ENCODE data around the gene FABP6.

FABP6 gene

GRCh38 chr5:160197341-160198144 lies 31.8 kb upstream of the FABP6 start:
- no peaks in the 10 kb centered on the region for H3K9me3 ChIP-seq (ENCODE audit: control insufficient read depth, insufficient read depth, low read length)
- H3K27me3 ChIP-seq (ENCODE audit: control insufficient read depth, insufficient read depth, low read length): peaks cover 2% of the 10 kb centered on the region
- H3K4me1 ChIP-seq (ENCODE audit: control insufficient read depth, insufficient read depth, low read length): peaks cover 22% of the 10 kb centered on the region
- no peak overlapping the region for H3K9ac ChIP-seq (ENCODE audit: low read depth, low read length)
- H3K36me3 ChIP-seq (ENCODE audit: control insufficient read depth, insufficient read depth, low read length): no peaks in the 10 kb centered on the region
- peak overlapping the region; percentile 30 for H3K4me3 ChIP-seq (ENCODE audit: low read depth, low read length)

DNA sequence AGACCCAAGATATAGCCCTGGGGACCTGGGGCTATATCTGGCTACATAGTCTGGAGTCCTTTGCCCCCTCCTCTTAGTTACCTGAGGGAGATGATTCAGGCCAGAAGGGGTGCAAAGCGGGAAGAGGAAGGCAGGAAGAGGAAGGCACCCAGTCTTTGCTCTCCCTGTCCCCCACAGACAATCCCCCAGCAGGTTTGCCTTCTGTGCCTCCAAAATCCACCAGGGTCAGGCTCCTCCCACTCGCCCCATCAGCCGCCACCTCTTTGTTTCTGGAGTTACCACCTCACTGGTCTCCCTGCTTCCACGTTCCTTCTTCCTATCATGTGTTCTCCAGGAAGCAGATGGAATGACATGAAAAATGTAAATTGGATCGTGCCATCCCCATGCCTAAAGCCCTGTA lies 31.2 kb upstream of the FABP6 start:
- Histone ChIP-seq H3K27me3 (ENCODE audit: control insufficient read depth, insufficient read depth, low read length) (peaks cover 2% of the 10 kb centered on the region), H3K4me3 (ENCODE audit: low read depth, low read length) (peak overlapping the region; percentile 2), H3K9me3 (ENCODE audit: control insufficient read depth, insufficient read depth, low read length) (no peaks in the 10 kb centered on the region), H3K36me3 (ENCODE audit: control insufficient read depth, insufficient read depth, low read length) (no peaks in the 10 kb centered on the region), H3K4me1 (ENCODE audit: control insufficient read depth, insufficient read depth, low read length) (peaks cover 22% of the 10 kb centered on the region), H3K9ac (ENCODE audit: low read depth, low read length) (no peak overlapping the region)

- no peaks in the 10 kb centered on the region for H3K36me3 ChIP-seq (ENCODE audit: control insufficient read depth, insufficient read depth, low read length)
- peaks cover 22% of the 10 kb centered on the region for H3K4me1 ChIP-seq (ENCODE audit: control insufficient read depth, insufficient read depth, low read length)
- H3K9me3 ChIP-seq (ENCODE audit: control insufficient read depth, insufficient read depth, low read length): no peaks in the 10 kb centered on the region
- no peak overlapping the region for H3K9ac ChIP-seq (ENCODE audit: low read depth, low read length)
- H3K4me3 ChIP-seq (ENCODE audit: low read depth, low read length): peak overlapping the region; percentile 35
- H3K27me3 ChIP-seq (ENCODE audit: control insufficient read depth, insufficient read depth, low read length): peaks cover 2% of the 10 kb centered on the region
These were observed 30.4 kb upstream of the FABP6 start for GRCh38 chr5:160198841-160199409.

- H3K9ac ChIP-seq (ENCODE audit: low read depth, low read length): no peak overlapping the region
- H3K36me3 ChIP-seq (ENCODE audit: control insufficient read depth, insufficient read depth, low read length): no peaks in the 10 kb centered on the region
- peak overlapping the region; percentile 41 for H3K4me3 ChIP-seq (ENCODE audit: low read depth, low read length)
- H3K27me3 ChIP-seq (ENCODE audit: control insufficient read depth, insufficient read depth, low read length): peaks cover 2% of the 10 kb centered on the region
- H3K9me3 ChIP-seq (ENCODE audit: control insufficient read depth, insufficient read depth, low read length): no peaks in the 10 kb centered on the region
- peaks cover 22% of the 10 kb centered on the region for H3K4me1 ChIP-seq (ENCODE audit: control insufficient read depth, insufficient read depth, low read length)
These were observed 29.8 kb upstream of the FABP6 start for GRCh38 chr5:160199410-160199911.

DNA sequence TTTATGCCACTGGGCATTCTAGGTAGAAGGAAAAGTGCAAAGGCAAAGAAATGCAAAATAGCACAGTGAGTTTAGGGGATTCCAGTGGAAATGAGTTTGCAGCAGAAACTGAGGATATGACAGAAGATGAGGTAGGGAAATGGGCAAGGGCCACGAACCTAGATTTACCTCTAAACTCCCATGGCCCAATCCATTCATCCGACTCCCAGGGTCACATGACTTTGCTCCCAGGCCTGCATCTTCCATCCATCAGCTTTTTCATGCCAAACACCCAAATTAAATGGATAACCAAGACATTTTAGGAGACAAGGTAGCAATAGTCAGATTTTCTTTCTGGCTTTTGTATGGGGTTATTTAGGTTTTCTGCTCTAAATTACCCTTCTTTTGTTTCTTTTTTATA lies 22.2 kb upstream of the FABP6 start:
- no peaks in the 10 kb centered on the region for H3K4me1 ChIP-seq (ENCODE audit: control insufficient read depth, insufficient read depth, low read length)

DNA sequence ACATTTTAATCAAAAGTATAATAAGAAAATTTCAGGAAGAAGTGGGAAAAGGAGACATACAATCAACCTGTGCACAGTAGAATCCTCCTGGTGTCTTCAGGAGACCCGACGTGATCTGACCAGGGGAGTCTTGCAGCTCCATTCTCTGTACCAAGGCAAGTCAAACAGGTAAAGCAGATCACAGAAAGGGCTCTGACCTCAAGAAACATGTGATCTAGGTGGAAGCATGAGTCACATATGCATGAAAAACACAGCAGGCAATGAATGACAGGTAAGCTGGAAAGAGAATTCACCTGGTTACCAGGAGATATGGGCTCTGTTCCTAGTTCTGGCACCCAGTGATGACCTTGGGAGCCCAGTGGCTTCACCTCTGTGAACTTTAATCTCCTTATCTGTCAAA lies 19.4 kb upstream of the FABP6 start:
- no peaks in the 10 kb centered on the region for H3K27me3 ChIP-seq (ENCODE audit: control insufficient read depth, insufficient read depth, low read length)
- H3K4me1 ChIP-seq (ENCODE audit: control insufficient read depth, insufficient read depth, low read length): no peaks in the 10 kb centered on the region
- H3K9me3 ChIP-seq (ENCODE audit: control insufficient read depth, insufficient read depth, low read length): no peaks in the 10 kb centered on the region
- no peaks in the 10 kb centered on the region for H3K36me3 ChIP-seq (ENCODE audit: control insufficient read depth, insufficient read depth, low read length)
- no peak overlapping the region for H3K9ac ChIP-seq (ENCODE audit: low read depth, low read length)
- no peak overlapping the region for H3K4me3 ChIP-seq (ENCODE audit: low read depth, low read length)

More for the DNA sequence above, 22.2 kb upstream of the FABP6 start:
- Histone ChIP-seq H3K9me3 (ENCODE audit: control insufficient read depth, insufficient read depth, low read length) (no peaks in the 10 kb centered on the region), H3K27me3 (ENCODE audit: control insufficient read depth, insufficient read depth, low read length) (no peaks in the 10 kb centered on the region), H3K9ac (ENCODE audit: low read depth, low read length) (no peak overlapping the region), H3K4me3 (ENCODE audit: low read depth, low read length) (no peak overlapping the region), H3K36me3 (ENCODE audit: control insufficient read depth, insufficient read depth, low read length) (no peaks in the 10 kb centered on the region)

- no peaks in the 10 kb centered on the region for H3K9me3 ChIP-seq (ENCODE audit: control insufficient read depth, insufficient read depth, low read length)
- H3K9ac ChIP-seq (ENCODE audit: low read depth, low read length): no peak overlapping the region
- no peaks in the 10 kb centered on the region for H3K36me3 ChIP-seq (ENCODE audit: control insufficient read depth, insufficient read depth, low read length)
- no peaks in the 10 kb centered on the region for H3K4me1 ChIP-seq (ENCODE audit: control insufficient read depth, insufficient read depth, low read length)
- no peak overlapping the region for H3K4me3 ChIP-seq (ENCODE audit: low read depth, low read length)
- H3K27me3 ChIP-seq (ENCODE audit: control insufficient read depth, insufficient read depth, low read length): no peaks in the 10 kb centered on the region
These were observed 18.7 kb upstream of the FABP6 start for GRCh38 chr5:160210606-160211005.

DNA sequence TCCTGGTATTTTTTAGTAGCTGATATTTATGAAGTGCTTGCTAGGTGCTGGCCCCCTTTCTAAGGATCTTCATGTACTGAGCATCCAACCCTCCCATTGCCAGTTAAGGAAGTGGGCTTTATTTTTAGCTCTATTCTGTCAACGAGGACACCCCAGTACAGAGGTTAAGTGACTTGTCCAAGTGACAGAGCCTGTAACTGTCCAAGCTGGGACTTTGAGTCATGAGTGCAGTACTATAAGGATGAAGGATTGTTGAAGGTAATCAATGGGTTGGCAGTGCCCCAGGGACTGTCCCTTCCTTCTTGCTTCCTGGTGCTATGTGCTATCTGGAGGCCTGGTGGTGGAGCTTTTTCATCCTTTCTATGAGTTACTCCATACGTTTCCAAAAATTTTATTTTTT lies 18.0 kb upstream of the FABP6 start:
- no peaks in the 10 kb centered on the region for H3K36me3 ChIP-seq (ENCODE audit: control insufficient read depth, insufficient read depth, low read length)
- H3K9ac ChIP-seq (ENCODE audit: low read depth, low read length): no peak overlapping the region
- H3K9me3 ChIP-seq (ENCODE audit: control insufficient read depth, insufficient read depth, low read length): no peaks in the 10 kb centered on the region
- no peaks in the 10 kb centered on the region for H3K27me3 ChIP-seq (ENCODE audit: control insufficient read depth, insufficient read depth, low read length)
- no peak overlapping the region for H3K4me3 ChIP-seq (ENCODE audit: low read depth, low read length)
- no peaks in the 10 kb centered on the region for H3K4me1 ChIP-seq (ENCODE audit: control insufficient read depth, insufficient read depth, low read length)

- H3K4me3 ChIP-seq (ENCODE audit: low read depth, low read length): no peak overlapping the region
- H3K36me3 ChIP-seq (ENCODE audit: control insufficient read depth, insufficient read depth, low read length): no peaks in the 10 kb centered on the region
- no peak overlapping the region for H3K9ac ChIP-seq (ENCODE audit: low read depth, low read length)
- no peaks in the 10 kb centered on the region for H3K4me1 ChIP-seq (ENCODE audit: control insufficient read depth, insufficient read depth, low read length)
- H3K27me3 ChIP-seq (ENCODE audit: control insufficient read depth, insufficient read depth, low read length): no peaks in the 10 kb centered on the region
- no peaks in the 10 kb centered on the region for H3K9me3 ChIP-seq (ENCODE audit: control insufficient read depth, insufficient read depth, low read length)
These were observed 15.8 kb upstream of the FABP6 start for GRCh38 chr5:160213537-160213936.

DNA sequence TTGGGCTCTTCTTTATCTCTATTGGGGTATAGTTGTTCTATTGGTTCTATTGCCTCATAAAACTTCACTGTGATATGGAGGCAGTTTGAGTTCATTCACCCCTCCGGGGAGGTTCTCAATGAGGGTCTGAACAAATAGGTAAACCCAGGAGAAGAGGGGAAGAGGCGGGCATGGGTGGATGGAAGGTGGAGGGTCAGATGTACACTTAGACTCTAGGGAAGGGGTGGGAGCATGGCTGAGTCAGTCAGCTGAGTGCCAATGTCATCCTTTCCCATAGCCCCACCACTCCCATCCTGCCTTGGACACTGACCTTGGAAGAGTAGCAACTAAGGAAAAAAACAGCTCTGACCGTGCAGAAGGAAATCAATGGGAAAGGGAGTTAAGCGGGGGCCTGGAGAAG lies 9.9 kb upstream of the FABP6 start:
- H3K9ac ChIP-seq (ENCODE audit: low read depth, low read length): no peak overlapping the region
- no peak overlapping the region for H3K4me3 ChIP-seq (ENCODE audit: low read depth, low read length)

GRCh38 chr5:160221082-160221481 lies 8.2 kb upstream of the FABP6 start:
- no peak overlapping the region for H3K4me3 ChIP-seq (ENCODE audit: low read depth, low read length)
- no peaks in the 10 kb centered on the region for H3K9me3 ChIP-seq (ENCODE audit: control insufficient read depth, insufficient read depth, low read length)
- no peaks in the 10 kb centered on the region for H3K4me1 ChIP-seq (ENCODE audit: control insufficient read depth, insufficient read depth, low read length)
- no peaks in the 10 kb centered on the region for H3K27me3 ChIP-seq (ENCODE audit: control insufficient read depth, insufficient read depth, low read length)
- H3K9ac ChIP-seq (ENCODE audit: low read depth, low read length): no peak overlapping the region
- H3K36me3 ChIP-seq (ENCODE audit: control insufficient read depth, insufficient read depth, low read length): no peaks in the 10 kb centered on the region

More for the DNA sequence above, 9.9 kb upstream of the FABP6 start:
- Histone ChIP-seq H3K4me1 (ENCODE audit: control insufficient read depth, insufficient read depth, low read length) (no peaks in the 10 kb centered on the region), H3K36me3 (ENCODE audit: control insufficient read depth, insufficient read depth, low read length) (no peaks in the 10 kb centered on the region), H3K27me3 (ENCODE audit: control insufficient read depth, insufficient read depth, low read length) (no peaks in the 10 kb centered on the region), H3K9me3 (ENCODE audit: control insufficient read depth, insufficient read depth, low read length) (no peaks in the 10 kb centered on the region)

DNA sequence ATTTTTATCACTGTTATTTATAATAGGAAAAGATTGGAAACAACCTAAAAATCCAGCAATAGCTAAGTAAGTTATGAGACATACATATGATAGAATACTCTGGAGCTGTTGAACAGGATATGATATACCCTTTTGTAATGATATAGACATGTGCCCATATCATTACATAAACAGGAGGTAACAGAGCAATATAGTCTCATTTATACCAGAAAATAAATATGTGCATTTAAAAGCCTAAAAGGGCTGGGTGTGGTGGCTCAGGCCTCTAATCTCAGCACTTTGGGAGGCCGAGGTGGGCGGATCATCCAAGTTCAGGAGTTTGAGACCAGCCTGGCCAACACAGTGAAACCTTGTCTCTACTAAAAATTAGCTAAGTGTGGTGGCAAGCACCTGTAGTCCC lies 2.3 kb upstream of the FABP6 start:
- H3K9me3 ChIP-seq (ENCODE audit: control insufficient read depth, insufficient read depth, low read length): no peaks in the 10 kb centered on the region
- no peaks in the 10 kb centered on the region for H3K27me3 ChIP-seq (ENCODE audit: control insufficient read depth, insufficient read depth, low read length)

More for the DNA sequence above, 2.3 kb upstream of the FABP6 start:
- Histone ChIP-seq H3K9ac (ENCODE audit: low read depth, low read length) (no peak overlapping the region), H3K36me3 (ENCODE audit: control insufficient read depth, insufficient read depth, low read length) (no peaks in the 10 kb centered on the region), H3K4me1 (ENCODE audit: control insufficient read depth, insufficient read depth, low read length) (no peaks in the 10 kb centered on the region), H3K4me3 (ENCODE audit: low read depth, low read length) (no peak overlapping the region)
